Brain microvascular endothelial cell (primary cell): ENCODE data around the gene SLC25A1.

Source experiments
- DNase-seq: peaks from one replicate; pipeline ENCODE4 v3.0.0-alpha.2; 2020
- H3K27ac ChIP-seq: fragments of 250-450 bp; sonication (Bioruptor Pico); 2 replicates; pipeline ENCODE4 v1.5.1; 2020; ENCODE audit warnings: mild to moderate bottlenecking, moderate library complexity
- H3K27me3 ChIP-seq: fragments of 250-450 bp; sonication (Bioruptor Pico); replicated peaks from 2 replicates; pipeline ENCODE4 v1.5.1; 2020; ENCODE audit warnings: mild to moderate bottlenecking
- H3K36me3 ChIP-seq: fragments of 250-450 bp; sonication (Bioruptor Pico); replicated peaks from 2 replicates; pipeline ENCODE4 v1.5.1; 2020; ENCODE audit warnings: mild to moderate bottlenecking
- H3K4me3 ChIP-seq: 2 replicates; pipeline ENCODE4 v1.5.1; 2011; ENCODE audit warnings: low read depth, mild to moderate bottlenecking, control low read depth, low read length, moderate library complexity
- in situ Hi-C: cut with HindIII; loops from 2 replicates; pipeline ENCODE4 v1.10.0; 2017; ENCODE audit warnings: low sequenced_read_pairs, low pct_ligation_motif_present
- TF ChIP-seq, protein P1 (sequence below): IDR thresholded peaks from 2 replicates; pipeline ENCODE4 v1.5.1; 2011; ENCODE audit warnings: low read depth, mild to moderate bottlenecking, moderate library complexity, low read length, control low read depth, inconsistent platforms; ENCODE audit errors: missing control alignments

SLC25A1 gene

DNA sequence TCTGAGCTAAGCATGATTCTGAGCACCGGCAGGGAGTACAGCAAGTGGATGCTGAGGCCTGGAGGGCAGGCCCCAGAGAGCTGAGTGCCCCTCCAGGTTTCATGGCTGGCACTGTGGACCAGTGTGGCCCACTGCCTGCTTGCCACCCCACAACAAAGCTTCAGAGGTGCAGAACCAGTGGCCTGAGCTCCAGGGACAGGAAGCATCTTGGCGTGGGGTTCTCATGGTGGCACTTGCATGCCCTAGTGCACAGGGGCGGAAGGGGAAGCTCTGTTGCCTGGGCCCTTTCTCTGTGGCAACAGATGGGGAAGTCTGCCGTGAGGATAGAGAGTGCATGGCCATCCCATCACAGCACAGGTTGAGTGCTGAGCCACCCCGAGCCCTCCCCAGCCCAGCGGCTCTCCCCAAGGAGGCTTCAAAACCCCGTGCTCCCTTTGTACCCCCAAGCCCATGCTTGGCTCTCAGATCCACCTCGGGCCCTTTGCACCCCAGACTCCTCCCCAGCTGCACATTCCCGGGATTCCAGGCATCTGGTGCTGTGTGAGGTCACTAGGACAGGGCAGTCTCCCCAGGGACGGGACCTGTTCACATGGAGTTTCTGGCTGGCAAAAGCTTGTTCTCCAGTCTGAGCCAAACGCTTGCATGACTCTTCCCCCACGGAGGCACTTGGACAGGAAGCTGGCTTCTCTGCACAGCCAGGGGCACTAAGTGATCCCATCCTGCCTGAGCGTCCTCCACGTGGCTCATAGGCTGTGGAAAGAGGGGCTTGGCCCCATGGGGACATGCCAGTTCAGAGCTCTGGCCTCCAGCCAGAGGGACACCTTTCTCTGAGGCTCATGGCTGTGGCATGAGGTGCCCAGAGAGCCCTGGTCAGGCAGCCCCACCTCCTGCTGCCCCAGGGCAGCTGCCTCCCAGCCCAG, 4.2 kb downstream of the SLC25A1 start:
- peak; percentile 50 for DNase-seq
- TF ChIP-seq, protein P1, sequence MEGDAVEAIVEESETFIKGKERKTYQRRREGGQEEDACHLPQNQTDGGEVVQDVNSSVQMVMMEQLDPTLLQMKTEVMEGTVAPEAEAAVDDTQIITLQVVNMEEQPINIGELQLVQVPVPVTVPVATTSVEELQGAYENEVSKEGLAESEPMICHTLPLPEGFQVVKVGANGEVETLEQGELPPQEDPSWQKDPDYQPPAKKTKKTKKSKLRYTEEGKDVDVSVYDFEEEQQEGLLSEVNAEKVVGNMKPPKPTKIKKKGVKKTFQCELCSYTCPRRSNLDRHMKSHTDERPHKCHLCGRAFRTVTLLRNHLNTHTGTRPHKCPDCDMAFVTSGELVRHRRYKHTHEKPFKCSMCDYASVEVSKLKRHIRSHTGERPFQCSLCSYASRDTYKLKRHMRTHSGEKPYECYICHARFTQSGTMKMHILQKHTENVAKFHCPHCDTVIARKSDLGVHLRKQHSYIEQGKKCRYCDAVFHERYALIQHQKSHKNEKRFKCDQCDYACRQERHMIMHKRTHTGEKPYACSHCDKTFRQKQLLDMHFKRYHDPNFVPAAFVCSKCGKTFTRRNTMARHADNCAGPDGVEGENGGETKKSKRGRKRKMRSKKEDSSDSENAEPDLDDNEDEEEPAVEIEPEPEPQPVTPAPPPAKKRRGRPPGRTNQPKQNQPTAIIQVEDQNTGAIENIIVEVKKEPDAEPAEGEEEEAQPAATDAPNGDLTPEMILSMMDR, result no peak
- H3K27ac ChIP-seq, result peak overlapping the region; percentile 14

DNA sequence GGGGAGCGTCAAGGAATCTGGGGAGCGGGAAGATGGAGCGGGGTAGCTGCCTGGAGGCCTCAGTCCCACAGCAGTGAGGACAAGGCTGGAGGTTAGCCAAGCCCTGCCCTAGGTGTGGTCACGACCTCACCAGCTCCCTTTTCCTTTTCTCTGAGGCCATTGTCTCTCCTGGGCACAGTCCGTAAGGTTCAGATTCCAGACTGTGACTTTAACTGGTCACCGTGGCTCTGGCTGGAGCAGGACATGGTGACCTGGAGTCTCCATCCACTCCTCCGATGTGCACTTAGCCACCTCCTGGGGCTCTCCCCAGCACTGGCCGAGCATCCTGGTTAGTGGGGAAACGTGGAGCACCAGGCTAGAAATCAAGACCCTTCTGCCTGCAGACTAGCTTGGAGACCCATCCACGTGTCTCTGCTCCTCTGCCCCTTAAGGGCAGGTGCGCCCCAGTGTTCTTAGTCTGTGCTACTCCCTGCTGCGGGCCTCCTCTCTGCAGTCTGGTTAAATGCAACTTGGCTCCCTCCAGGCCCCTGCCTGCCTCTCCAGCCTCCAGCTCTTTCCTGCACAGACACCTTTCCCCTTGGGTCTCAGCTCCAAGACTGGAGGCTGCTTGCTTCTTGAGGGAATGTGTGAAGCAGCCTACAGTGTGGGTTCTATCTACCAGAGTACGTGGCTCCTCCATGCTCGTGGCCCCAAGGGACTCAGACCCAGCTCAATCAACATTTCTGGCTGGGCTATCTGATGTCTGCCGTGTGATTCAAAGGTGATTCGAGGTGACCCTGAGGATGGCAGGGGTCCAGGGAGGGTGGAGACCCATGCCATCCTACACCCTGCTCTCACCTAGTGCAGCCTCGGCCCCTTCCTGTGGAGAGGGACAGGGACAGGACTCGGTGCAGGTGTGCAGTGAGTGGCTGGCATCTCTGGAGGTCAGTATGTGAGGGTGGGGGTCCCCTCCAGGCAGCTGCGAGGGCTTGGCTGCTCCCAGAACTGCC, 5.2 kb downstream of the SLC25A1 start:
- DNase-seq, result no peak

More for the DNA sequence above, 4.2 kb downstream of the SLC25A1 start:
- Histone ChIP-seq H3K27me3 (peaks cover 4% of the 10 kb centered on the region), H3K4me3 (peak overlapping the region; percentile 3), H3K36me3 (peaks cover 2% of the 10 kb centered on the region)
- in situ Hi-C loops, result no loop called here

DNA sequence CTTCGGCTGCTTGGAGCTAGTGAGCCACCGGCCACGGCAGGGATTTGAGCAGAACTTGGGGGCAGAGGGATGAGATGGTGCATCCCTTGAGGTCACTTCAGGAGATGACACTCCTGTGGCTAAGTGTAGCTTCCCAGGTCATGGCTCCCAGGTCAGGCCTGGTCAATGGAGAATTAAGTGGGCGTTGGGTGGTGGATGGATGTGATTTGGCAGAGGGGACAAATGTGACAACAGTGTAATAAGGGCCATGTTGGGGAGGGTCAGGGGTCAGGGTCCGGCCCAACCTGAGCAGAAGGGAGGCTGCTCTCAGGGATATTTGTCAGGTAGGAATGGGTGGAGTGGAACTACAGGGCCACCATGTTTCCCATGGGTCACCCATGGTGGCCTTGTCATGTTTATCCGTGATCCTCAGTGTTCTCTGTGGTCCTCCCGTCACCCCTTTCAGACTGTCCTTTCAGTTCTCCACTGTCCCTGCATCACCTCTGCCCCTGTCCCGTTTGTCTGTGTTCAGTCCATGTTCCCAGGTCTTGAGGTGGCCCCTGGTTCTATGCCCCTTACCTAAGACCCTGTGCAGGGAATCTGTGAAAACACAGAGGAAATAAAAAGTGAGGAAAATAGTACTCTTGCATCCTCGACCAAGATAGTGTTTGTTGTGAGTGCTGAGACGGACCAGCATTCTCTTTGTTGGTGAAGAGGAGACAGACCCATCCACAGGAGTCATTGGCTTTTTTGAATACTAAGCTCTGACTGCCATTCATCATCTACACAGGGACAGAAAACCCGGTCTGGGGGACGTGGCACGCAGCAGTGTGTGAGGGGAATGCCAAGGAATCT, 6.1 kb downstream of the SLC25A1 start:
- H3K36me3 ChIP-seq, result peaks cover 2% of the 10 kb centered on the region
- DNase-seq, result no peak
- in situ Hi-C loops, result no loop called here
- TF ChIP-seq, protein P1, result no peak
- peak overlapping the region; percentile 83 for H3K27ac ChIP-seq
- peak overlapping the region; percentile 86 for H3K4me3 ChIP-seq
- peaks cover 24% of the 10 kb centered on the region for H3K27me3 ChIP-seq

More for the DNA sequence above, 5.2 kb downstream of the SLC25A1 start:
- TF ChIP-seq, protein P1, result no peak
- Histone ChIP-seq H3K27ac (no peak overlapping the region), H3K4me3 (peak overlapping the region; percentile 86), H3K36me3 (peaks cover 2% of the 10 kb centered on the region), H3K27me3 (peaks cover 14% of the 10 kb centered on the region)
- in situ Hi-C loops, result no loop called here

DNA sequence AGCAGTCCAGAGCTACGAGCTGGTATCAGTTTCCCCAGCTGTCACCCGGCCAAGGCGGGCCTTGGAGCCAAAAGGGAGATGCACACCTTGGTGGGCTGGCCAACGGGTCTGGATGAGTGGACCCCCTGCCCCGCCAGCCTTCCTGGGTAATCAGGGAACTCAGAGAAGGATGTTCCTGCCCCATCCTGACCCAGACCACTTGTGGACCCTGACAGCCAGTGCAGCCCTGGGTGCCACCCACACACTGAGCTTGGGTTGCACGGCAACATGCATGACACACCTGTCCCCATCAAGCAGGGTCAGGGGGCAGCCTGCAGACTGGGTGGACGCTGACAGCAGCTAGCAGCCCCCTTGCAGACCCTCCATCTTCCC, 8.6 kb downstream of the SLC25A1 start:
- Histone ChIP-seq H3K27ac (no peak overlapping the region), H3K4me3 (peak overlapping the region; percentile 42), H3K36me3 (no peaks in the 10 kb centered on the region), H3K27me3 (peaks cover 32% of the 10 kb centered on the region)
- in situ Hi-C loops, result no loop called here
- no peak for DNase-seq
- TF ChIP-seq, protein P1, result no peak
